A204.1 (cell line): Measurements from ENCODE around the gene HNRNPD.
"Not testable (repeated sequence)": the region's sequence is repeated elsewhere in the genome, so short reads cannot be mapped to it uniquely, and the experiment has no call there.

Experiments used
- FAIRE-seq: peaks from 2 replicates; lab custom pipeline; 2012; peaks lifted over from hg19 to GRCh38; lab: Jason Lieb, UNC

HNRNPD gene

GRCh38 chr4:82373816-82374625 lies at the start of gene HNRNPD:
TSS of gene HNRNPD (minus strand) at chr4:82373991. CDS start at chr4:82373678, 313 bp downstream.
- FAIRE-seq, result peak; percentile 99

GRCh38 chr4:82422616-82423015 lies 48.8 kb upstream of the HNRNPD start:
- FAIRE-seq, result peak; percentile 16

DNA sequence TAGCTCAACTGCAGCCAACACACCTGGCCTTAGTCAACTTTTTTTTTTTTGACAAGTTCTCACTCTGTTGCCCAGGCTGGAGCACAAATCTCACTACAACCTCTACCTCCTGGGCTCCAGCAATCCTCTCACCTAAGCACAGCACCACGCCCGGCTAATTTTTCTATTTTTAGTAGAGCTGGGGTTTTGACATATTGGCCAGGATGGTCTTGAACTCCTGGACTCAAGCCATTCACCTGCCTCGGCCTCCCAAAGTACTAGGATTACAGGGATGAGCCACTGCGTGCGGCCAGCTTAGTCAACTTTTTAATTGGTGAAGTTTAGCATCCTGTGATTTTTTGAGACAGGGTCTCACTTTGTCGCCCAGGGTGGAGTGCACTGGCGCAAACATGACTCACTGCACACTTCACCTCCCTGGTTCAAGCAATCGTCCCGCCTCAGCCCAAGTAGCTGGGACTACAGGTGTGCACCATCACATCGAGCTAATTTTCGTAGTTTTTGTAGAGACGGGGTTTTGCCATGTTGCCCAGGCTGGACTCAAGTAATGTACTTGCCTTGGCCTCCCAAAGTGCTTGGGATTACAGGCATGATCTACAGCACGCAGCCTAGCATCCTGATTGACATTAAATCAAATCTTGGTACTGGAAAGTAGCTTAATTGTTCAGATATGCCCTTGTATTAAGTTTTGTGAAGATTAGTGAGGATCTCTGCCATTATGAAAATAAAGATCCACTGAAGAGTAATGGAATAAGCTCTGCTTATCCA lies 48.2 kb upstream of the HNRNPD start:
- FAIRE-seq, result no peak

DNA sequence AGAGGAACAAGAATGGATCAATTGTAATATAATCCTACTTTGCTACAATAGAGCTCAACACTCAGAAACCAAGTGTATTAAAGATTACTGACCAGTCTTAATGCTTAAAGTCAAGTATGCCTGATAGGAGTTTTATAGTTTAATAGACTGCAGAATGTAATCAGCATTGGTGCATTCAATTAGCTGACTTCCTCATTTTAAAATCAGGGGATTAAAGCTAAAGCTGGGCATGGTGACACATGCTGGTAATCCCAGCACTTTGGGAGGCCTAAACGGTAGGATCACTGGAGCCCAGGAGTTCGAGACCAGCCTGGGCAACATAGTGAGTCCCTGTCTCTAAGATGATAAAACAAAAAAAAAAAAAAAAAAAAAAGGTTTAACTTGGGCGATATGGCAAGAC lies 45.7 kb upstream of the HNRNPD start:
- no peak for FAIRE-seq

DNA sequence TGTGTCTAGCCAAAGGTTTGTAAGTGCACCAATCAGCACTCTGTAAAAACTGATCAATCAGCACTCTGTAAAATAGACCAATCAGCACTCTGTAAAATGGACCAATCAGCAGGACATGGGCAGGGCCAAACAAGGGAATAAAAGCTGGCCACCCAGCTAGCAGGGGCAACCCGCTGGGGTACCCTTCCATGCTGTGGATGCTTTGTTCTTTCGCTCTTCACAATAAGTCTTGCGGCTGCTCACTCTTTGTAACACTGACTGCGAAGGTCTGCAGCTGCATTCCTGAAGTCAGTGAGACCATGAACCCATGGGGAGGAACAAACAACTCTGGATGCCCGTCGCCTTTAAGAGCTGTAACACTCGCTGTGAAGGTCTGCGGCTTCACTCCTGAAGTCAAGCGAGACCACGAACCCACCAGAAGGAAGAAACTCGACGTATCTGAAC lies 42.2 kb upstream of the HNRNPD start:
- FAIRE-seq, result no peak

DNA sequence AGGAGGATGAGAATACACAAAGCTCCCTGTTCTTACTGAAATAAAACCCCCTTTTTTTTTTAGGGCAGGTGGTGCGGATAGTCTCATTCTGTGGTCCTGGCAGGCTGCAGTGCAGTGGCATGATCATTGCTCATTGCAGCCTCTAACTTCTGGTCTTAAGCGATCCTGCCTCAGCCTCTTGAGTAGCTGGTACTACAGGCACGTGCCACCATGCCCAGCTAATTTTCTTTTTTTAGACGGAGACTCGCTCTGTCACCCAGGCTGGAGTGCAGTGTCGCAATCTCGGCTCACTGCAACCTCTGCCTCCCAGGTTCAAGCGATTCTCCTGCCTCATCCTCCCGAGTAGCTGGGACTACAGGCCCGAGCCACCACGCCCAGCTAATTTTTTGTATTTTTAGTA lies 41.3 kb upstream of the HNRNPD start:
- not testable (repeated sequence) for FAIRE-seq

GRCh38 chr4:82403725-82404124 lies 29.9 kb upstream of the HNRNPD start:
- no peak for FAIRE-seq

DNA sequence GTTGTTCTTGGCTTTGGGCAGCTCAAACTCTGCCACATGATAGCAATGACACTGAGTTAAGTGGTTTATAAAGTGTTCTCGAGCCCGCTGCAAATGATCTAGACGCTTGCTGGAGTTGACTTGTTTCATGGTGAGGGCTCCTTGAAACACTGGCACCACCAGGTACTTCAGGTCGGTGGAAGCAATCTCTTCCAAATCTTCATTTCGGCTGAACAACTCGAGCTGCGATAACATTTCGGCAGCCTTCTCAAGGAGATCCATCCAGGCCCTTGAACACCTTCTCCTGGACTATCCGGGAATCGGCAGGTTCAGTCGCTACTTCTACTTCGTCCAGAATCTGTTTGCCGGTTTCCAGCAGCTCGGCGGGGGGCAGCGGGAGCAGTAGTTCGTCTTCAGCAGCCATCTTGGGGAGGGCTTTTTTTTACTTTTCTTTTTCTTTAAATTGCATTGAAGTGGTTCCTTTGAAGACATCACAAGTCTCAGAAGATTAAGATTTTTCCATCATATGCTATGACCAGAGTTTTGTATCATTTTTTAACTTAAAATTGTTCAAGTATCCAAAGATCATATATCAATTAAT lies 28.5 kb upstream of the HNRNPD start:
- no peak for FAIRE-seq

DNA sequence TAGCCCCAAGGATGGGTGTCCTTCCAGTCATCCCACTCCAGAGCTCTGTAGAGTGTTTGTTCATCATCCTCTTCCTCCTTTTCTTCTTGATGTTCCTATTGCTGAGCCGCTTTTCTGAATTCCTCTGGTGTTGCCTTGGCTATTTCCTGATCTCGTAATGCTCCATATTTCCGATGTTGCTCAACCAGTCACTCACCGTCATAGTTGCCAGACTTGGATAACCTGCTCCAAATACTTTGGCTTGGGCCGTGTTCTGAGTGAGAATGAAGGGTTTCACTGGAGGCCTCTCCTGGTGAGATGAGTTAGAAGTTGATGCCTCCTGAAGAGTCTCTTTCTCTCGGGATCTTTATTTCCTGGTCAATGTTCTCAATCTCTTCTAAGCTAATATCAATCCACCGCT lies 27.8 kb upstream of the HNRNPD start:
- no peak for FAIRE-seq

- no peak for FAIRE-seq
Observed at GRCh38 chr4:82398263-82398662, 24.5 kb upstream of the HNRNPD start.

GRCh38 chr4:82397527-82397926 lies 23.7 kb upstream of the HNRNPD start:
- FAIRE-seq, result no peak

- FAIRE-seq, result no peak
Observed at GRCh38 chr4:82394896-82395295, 21.1 kb upstream of the HNRNPD start.

- not testable (repeated sequence) for FAIRE-seq
Observed at GRCh38 chr4:82390061-82390460, 16.3 kb upstream of the HNRNPD start.

DNA sequence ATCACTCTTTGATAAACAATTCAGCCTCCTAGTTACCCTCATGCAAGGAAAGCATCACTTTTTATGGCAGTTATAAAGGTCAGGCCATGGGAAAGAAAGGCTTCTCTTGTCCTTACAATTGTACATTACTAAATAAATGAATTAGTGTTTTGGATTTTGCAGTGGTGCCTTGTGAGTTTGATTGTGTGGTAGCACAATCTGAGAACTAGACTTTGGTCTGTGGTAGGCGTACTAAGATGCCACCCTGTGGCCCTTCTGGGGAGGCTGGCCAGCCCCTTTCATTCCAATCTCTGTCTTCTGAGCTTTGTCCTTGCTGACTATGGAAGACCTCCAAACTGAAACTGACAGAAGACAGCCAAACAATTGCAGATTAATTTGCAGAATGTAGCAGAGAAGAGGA lies 14.6 kb upstream of the HNRNPD start:
- FAIRE-seq, result no peak

GRCh38 chr4:82386312-82386711 lies 12.5 kb upstream of the HNRNPD start:
- FAIRE-seq, result not testable (repeated sequence)

DNA sequence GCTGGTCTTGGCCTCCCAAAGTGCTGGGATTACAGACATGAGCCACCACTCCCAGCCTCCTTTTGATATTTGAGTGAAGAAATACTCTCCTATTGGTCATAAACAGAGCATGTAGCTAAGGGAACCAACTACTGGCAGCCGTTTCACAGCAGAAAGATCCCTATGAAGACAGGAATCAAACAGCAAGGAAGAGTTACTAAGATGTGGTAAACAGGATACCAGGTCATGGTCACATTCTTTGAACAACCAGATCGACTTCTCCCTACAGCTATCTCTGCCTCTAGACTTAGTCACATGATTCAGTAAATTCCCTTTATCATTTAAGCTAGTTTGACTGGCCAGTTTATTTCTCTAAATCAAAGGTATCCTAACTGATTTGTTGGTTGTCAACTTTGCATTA lies 9.0 kb upstream of the HNRNPD start:
- FAIRE-seq, result no peak

DNA sequence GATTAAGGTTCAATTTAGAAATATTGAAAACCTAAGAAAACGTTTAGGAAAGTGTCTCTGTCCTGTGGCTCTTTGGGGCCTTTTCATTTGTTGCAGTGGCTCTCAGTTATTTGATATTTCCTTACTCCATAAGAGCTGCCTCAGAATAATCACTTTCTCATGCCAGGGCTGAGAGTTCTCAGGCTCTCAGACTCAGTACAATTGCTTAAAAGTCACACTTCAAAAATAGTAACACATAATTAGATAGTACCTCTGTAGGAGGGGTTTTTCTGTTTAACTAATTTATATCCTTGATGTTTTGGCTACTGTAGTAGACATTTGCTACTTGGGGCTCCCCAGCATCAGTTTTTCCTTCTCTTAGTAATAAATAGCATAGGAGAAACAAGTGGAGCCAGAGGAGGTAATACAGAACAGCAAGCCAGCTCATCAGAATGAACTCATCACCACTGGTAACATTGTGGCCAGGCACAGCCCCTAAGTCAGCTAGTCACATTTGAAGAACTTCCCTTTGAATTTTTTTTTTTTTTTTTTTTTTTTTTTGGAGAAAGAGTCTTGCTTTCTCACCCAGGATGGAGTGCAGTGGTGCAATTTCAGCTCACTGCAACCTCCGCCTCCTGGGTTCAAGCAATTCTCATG lies 8.0 kb upstream of the HNRNPD start:
- no peak for FAIRE-seq

- FAIRE-seq, result no peak
Observed at GRCh38 chr4:82381235-82381634, 7.4 kb upstream of the HNRNPD start.

- no peak for FAIRE-seq
Observed at GRCh38 chr4:82380831-82381230, 7.0 kb upstream of the HNRNPD start.

- no peak for FAIRE-seq
Observed at GRCh38 chr4:82380344-82380743, 6.6 kb upstream of the HNRNPD start.

- FAIRE-seq, result no peak
Observed at GRCh38 chr4:82376109-82376508, 2.3 kb upstream of the HNRNPD start.

DNA sequence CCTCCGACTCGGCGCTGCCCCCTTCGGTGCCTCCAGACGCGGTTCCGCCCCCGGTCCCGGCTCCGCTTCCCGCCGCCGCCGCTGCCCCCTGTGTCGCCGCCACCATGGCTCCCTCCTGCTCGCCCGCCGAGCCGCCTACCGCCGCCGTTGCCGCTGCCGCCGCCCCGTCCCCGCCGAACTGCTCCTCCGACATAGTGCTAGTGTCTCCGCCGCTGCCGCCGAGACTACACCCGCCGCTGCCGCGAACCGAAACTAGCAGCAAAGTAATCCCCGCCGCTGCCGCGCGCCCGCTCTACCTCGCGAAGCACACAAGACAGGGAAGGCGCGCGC lies 340 bp downstream of the HNRNPD start:
- FAIRE-seq, result no peak
